ENCODE data around the gene HIF1A. TPM values are rescaled to one million over a fixed set of nuclear protein-coding genes. Genes with fewer than 3 reads are reported as not detected.

HIF1A gene
- 135 and 136 TPM in 2 replicates for total RNA-seq (2021)
- percentile 98 among the genes with signal in this experiment for Bru-seq, nascent RNA
- percentile 96 among the genes with signal in this experiment for BruChase-seq, experiment 1, labeled RNA remaining after a 2-hour chase
- percentile 97 among the genes with signal in this experiment for BruChase-seq, experiment 2, labeled RNA remaining after a 6-hour chase
- long read RNA-seq, transcript HIF1A-202 (15 exons, 3,919 nt): major isoform, 147 of 252 reads
- long read RNA-seq, transcript HIF1A-203 (15 exons, 3,922 nt): minor isoform, 65 of 252 reads
- long read RNA-seq, transcript HIF1A-201 (14 exons, 3,555 nt): minor isoform, 10 of 252 reads
- long read RNA-seq, partial matches to known transcripts: 15 of 252 reads
- long read RNA-seq, other reads (novel, unspliced or antisense): 15 of 252 reads

- Histone ChIP-seq H3K9me3 (ENCODE audit: low read depth, low read length, poor library complexity, severe bottlenecking) (no peaks in the 10 kb centered on the region), H3K27me3 (replicated peaks; ENCODE audit: insufficient read depth, low read depth, low read length, poor library complexity) (no peaks in the 10 kb centered on the region), H3K27ac (ENCODE audit: low read depth, low read length, poor library complexity, severe bottlenecking) (peak within 1 kb of the TSS; percentile 93), H3K4me3 (ENCODE audit: low read depth, low read length, poor library complexity, severe bottlenecking) (peak within 1 kb of the TSS; percentile 93), H3K36me3 (ENCODE audit: insufficient read depth, low read length, poor library complexity, severe bottlenecking) (no peaks in the 10 kb centered on the region), H3K4me1 (ENCODE audit: insufficient read depth, low read length, poor library complexity, severe bottlenecking) (peaks cover 23% of the 10 kb centered on the region)
- BruUV-seq (replicated peaks): no TSS peak
- DNase-seq (ENCODE audit: low spot score): peak; percentile 99
- intact Hi-C loops (cut with micrococcal nuclease; ENCODE audit: unreplicated experiment): no loop called here
- ChIA-PET CTCF (interaction anchor here (0.6 kb wide), 1 partner anchor 219 kb away, joined by 4 read pairs; no protein-coding TSS in a partner anchor), POLR2A (ENCODE audit: low non-redundant PET) (interaction anchor here (0.6 kb wide), 1 partner anchor 58 kb away, joined by 3 read pairs; no protein-coding TSS in a partner anchor)
- TF ChIP-seq EZH2 (IDR thresholded peaks at IDR 0.05; ENCODE audit: borderline replicate concordance, low read depth, low read length, poor library complexity, severe bottlenecking): no peak
- TF ChIP-seq CTCF (conservative IDR thresholded peaks at IDR 0.05; ENCODE audit: low read depth, low read length): 0 out of 2 replicates have a peak, but pooled peaks have one; percentile 31
These were observed at the start of gene HIF1A for GRCh38 chr14:61694830-61695694. TSS of gene HIF1A (plus strand) at chr14:61695513. CDS start at chr14:61695805, 292 bp downstream.

- intact Hi-C loops (cut with micrococcal nuclease; ENCODE audit: unreplicated experiment): no loop called here
- CTCF ChIA-PET: no interaction called here
- POLR2A ChIA-PET (ENCODE audit: low non-redundant PET): no interaction called here
These were observed 48.8 kb upstream of the HIF1A start for GRCh38 chr14:61646366-61647116.

More at GRCh38 chr14:61646366-61647116, 48.8 kb upstream of the HIF1A start:
- TF ChIP-seq CTCF (conservative IDR thresholded peaks at IDR 0.05; ENCODE audit: low read depth, low read length): no peak
- no peak for TF ChIP-seq EZH2 (IDR thresholded peaks at IDR 0.05; ENCODE audit: borderline replicate concordance, low read depth, low read length, poor library complexity, severe bottlenecking)
- H3K4me1 ChIP-seq (ENCODE audit: insufficient read depth, low read length, poor library complexity, severe bottlenecking): no peaks in the 10 kb centered on the region
- H3K9me3 ChIP-seq (ENCODE audit: low read depth, low read length, poor library complexity, severe bottlenecking): no peaks in the 10 kb centered on the region
- BruUV-seq (replicated peaks): no TSS peak
- no peak overlapping the region for H3K27ac ChIP-seq (ENCODE audit: low read depth, low read length, poor library complexity, severe bottlenecking)
- H3K4me3 ChIP-seq (ENCODE audit: low read depth, low read length, poor library complexity, severe bottlenecking): no peak overlapping the region
- DNase-seq (ENCODE audit: low spot score): no peak
- H3K27me3 ChIP-seq (replicated peaks; ENCODE audit: insufficient read depth, low read depth, low read length, poor library complexity): no peaks in the 10 kb centered on the region
- no peaks in the 10 kb centered on the region for H3K36me3 ChIP-seq (ENCODE audit: insufficient read depth, low read length, poor library complexity, severe bottlenecking)

Measured in A673 (cell line).